Measurements from ENCODE around the gene ADARB1. TPM values are rescaled to one million over a fixed set of nuclear protein-coding genes. Genes with fewer than 3 reads are reported as not detected.

Gene ADARB1
- total RNA-seq, 2 donors from 2014 or later, result 72.4 to 85.6 TPM

GRCh38 chr21:45084881-45085536, 10.6 kb downstream of the ADARB1 start:
- DNase-seq (ENCODE audit: low spot score), result no peak
- intact Hi-C loops (cut with DNase I), result no loop called here

GRCh38 chr21:45085700-45086099, 11.3 kb downstream of the ADARB1 start:
- DNase-seq (ENCODE audit: low spot score), result no peak
- intact Hi-C loops (cut with DNase I), result no loop called here

- intact Hi-C loops (cut with DNase I), result no loop called here
- DNase-seq (ENCODE audit: low spot score), result no peak
These were observed 12.1 kb downstream of the ADARB1 start for GRCh38 chr21:45086337-45086958.

- no peak for DNase-seq (ENCODE audit: low spot score)
- intact Hi-C loops (cut with DNase I), result no loop called here
These were observed 12.8 kb downstream of the ADARB1 start for GRCh38 chr21:45087022-45087823.

GRCh38 chr21:45088116-45088515, 13.7 kb downstream of the ADARB1 start:
- intact Hi-C loops (cut with DNase I), result no loop called here
- DNase-seq (ENCODE audit: low spot score), result no peak

- no peak for DNase-seq (ENCODE audit: low spot score)
- intact Hi-C loops (cut with DNase I), result no loop called here
These were observed 14.3 kb downstream of the ADARB1 start for GRCh38 chr21:45088729-45089128.

GRCh38 chr21:45089964-45090363, 15.6 kb downstream of the ADARB1 start:
- intact Hi-C loops (cut with DNase I), result no loop called here
- DNase-seq (ENCODE audit: low spot score), result no peak

- no peak for DNase-seq (ENCODE audit: low spot score)
These were observed 16.6 kb downstream of the ADARB1 start for GRCh38 chr21:45090966-45091365.

GRCh38 chr21:45091550-45092322, 17.4 kb downstream of the ADARB1 start:
- intact Hi-C loops (cut with DNase I), result no loop called here
- no peak for DNase-seq (ENCODE audit: low spot score)

More at GRCh38 chr21:45090966-45091365, 16.6 kb downstream of the ADARB1 start:
- intact Hi-C loops (cut with DNase I), result no loop called here

GRCh38 chr21:45093035-45093532, 18.7 kb downstream of the ADARB1 start:
- no peak for DNase-seq (ENCODE audit: low spot score)
- intact Hi-C loops (cut with DNase I), result no loop called here

- intact Hi-C loops (cut with DNase I), result no loop called here
- no peak for DNase-seq (ENCODE audit: low spot score)
These were observed 20.0 kb downstream of the ADARB1 start for GRCh38 chr21:45094412-45094811.

- intact Hi-C loops (cut with DNase I), result no loop called here
- no peak for DNase-seq (ENCODE audit: low spot score)
These were observed 21.1 kb downstream of the ADARB1 start for GRCh38 chr21:45095505-45095904.

- no peak for DNase-seq (ENCODE audit: low spot score)
- intact Hi-C loops (cut with DNase I), result no loop called here
These were observed 21.8 kb downstream of the ADARB1 start for GRCh38 chr21:45096217-45096616.

- no peak for DNase-seq (ENCODE audit: low spot score)
- intact Hi-C loops (cut with DNase I), result no loop called here
These were observed 23.5 kb downstream of the ADARB1 start for GRCh38 chr21:45097827-45098387.

- no peak for DNase-seq (ENCODE audit: low spot score)
- intact Hi-C loops (cut with DNase I), result no loop called here
These were observed 24.5 kb downstream of the ADARB1 start for GRCh38 chr21:45098867-45099266.

- intact Hi-C loops (cut with DNase I), result no loop called here
These were observed 25.2 kb downstream of the ADARB1 start for GRCh38 chr21:45099571-45099970.

GRCh38 chr21:45100866-45101265, 26.5 kb downstream of the ADARB1 start:
- intact Hi-C loops (cut with DNase I), result loop anchor here in 1 of 2 donors (1.0 kb wide), 1 partner anchor 18 kb away; no protein-coding TSS in a partner anchor
- DNase-seq (ENCODE audit: low spot score), result no peak

More at GRCh38 chr21:45099571-45099970, 25.2 kb downstream of the ADARB1 start:
- DNase-seq (ENCODE audit: low spot score), result no peak

- DNase-seq (ENCODE audit: low spot score), result no peak
- intact Hi-C loops (cut with DNase I), result no loop called here
These were observed 28.1 kb downstream of the ADARB1 start for GRCh38 chr21:45102391-45102932.

All from posterior vena cava (tissue), 2 donors.